Effector memory CD4-positive, alpha-beta T cell (primary cell): ENCODE data around the gene KMT2B.

ENCODE experiments used
- DNase-seq, 3 donors: peaks; one replicate each; pipeline ENCODE4 v3.0.0-alpha.2; 2020
- H3K27ac ChIP-seq: 2 replicates; pipeline ENCODE4 v1.7.0; 2013; ENCODE audit warnings: mild to moderate bottlenecking, low read length, moderate library complexity; ENCODE audit not compliant: insufficient read depth, poor library complexity, severe bottlenecking
- H3K27me3 ChIP-seq: replicated peaks from 2 replicates; pipeline ENCODE4 v1.7.0; 2013; ENCODE audit warnings: mild to moderate bottlenecking, low read length; ENCODE audit not compliant: insufficient read depth, control insufficient read depth, poor library complexity, severe bottlenecking
- H3K36me3 ChIP-seq: 2 replicates; pipeline ENCODE4 v1.7.0; 2013; ENCODE audit warnings: mild to moderate bottlenecking, low read length, moderate library complexity; ENCODE audit not compliant: control insufficient read depth, insufficient read depth
- H3K4me1 ChIP-seq: 2 replicates; pipeline ENCODE4 v1.7.0; 2013; ENCODE audit warnings: low read length, mild to moderate bottlenecking; ENCODE audit not compliant: control insufficient read depth, insufficient read depth, poor library complexity, severe bottlenecking
- H3K4me3 ChIP-seq: 2 replicates; pipeline ENCODE4 v1.7.0; 2013; ENCODE audit warnings: low read length, low read depth, mild to moderate bottlenecking; ENCODE audit not compliant: insufficient read depth, poor library complexity, severe bottlenecking
- H3K9me3 ChIP-seq: 2 replicates; pipeline ENCODE4 v1.7.0; 2013; ENCODE audit warnings: mild to moderate bottlenecking, low read length, moderate library complexity; ENCODE audit not compliant: control insufficient read depth

The KMT2B gene

DNA sequence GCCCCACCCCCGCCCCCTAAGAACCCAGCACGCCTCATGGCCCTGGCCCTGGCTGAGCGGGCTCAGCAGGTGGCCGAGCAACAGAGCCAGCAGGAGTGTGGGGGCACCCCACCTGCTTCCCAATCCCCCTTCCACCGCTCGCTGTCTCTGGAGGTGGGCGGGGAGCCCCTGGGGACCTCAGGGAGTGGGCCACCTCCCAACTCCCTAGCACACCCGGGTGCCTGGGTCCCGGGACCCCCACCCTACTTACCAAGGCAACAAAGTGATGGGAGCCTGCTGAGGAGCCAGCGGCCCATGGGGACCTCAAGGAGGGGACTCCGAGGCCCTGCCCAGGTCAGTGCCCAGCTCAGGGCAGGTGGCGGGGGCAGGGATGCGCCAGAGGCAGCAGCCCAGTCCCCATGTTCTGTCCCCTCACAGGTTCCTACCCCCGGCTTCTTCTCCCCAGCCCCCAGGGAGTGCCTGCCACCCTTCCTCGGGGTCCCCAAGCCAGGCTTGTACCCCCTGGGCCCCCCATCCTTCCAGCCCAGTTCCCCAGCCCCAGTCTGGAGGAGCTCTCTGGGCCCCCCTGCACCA lies 69.5 kb downstream of the KMT2B start:
- Histone ChIP-seq H3K4me3 (no peak overlapping the region), H3K36me3 (peaks cover 5% of the 10 kb centered on the region), H3K9me3 (no peaks in the 10 kb centered on the region), H3K27me3 (no peaks in the 10 kb centered on the region), H3K27ac (no peak overlapping the region), H3K4me1 (no peaks in the 10 kb centered on the region)
- no peak for DNase-seq
